Dedifferentiated amniotic fluid mesenchymal stem cell (primary cell): Measurements from ENCODE around the gene CENPP.

Source experiments
- DNase-seq: peaks from one replicate; pipeline ENCODE4 v3.0.0-alpha.2; 2016; ENCODE audit errors: extremely low spot score

The CENPP gene

GRCh38 chr9:92325269-92325990, at the start of gene CENPP, which contains the start of gene NOL8:
CENPP (plus strand) TSS chr9:92325953.
NOL8 (minus strand) TSS chr9:92325350; CDS start chr9:92324161, 1,189 bp downstream.
- peak; percentile 70 for DNase-seq

GRCh38 chr9:92276331-92277032, 49.3 kb upstream of the CENPP start:
- no peak for DNase-seq

- DNase-seq, result peak; percentile 52
Observed at GRCh38 chr9:92278110-92278509, 47.6 kb upstream of the CENPP start.

- DNase-seq, result no peak
Observed at GRCh38 chr9:92279302-92279701, 46.5 kb upstream of the CENPP start.

- peak; percentile 52 for DNase-seq
Observed at GRCh38 chr9:92289708-92290390, 35.9 kb upstream of the CENPP start.

- DNase-seq, result no peak
Observed at GRCh38 chr9:92290785-92291429, 34.8 kb upstream of the CENPP start.

- no peak for DNase-seq
Observed at GRCh38 chr9:92291577-92291976, 34.2 kb upstream of the CENPP start.

GRCh38 chr9:92292338-92293074, 33.2 kb upstream of the CENPP start:
- DNase-seq, result no peak

- DNase-seq, result no peak
Observed at GRCh38 chr9:92293075-92293354, 32.7 kb upstream of the CENPP start.

GRCh38 chr9:92293452-92294296, 32.1 kb upstream of the CENPP start, which contains the start of gene IARS1:
IARS1 (minus strand) TSS chr9:92293697; CDS start chr9:92289419, 4,278 bp downstream.
- DNase-seq, result peak; percentile 97

GRCh38 chr9:92294297-92294676, 31.5 kb upstream of the CENPP start:
- DNase-seq, result no peak

- no peak for DNase-seq
Observed at GRCh38 chr9:92295240-92295790, 30.4 kb upstream of the CENPP start.

- DNase-seq, result no peak
Observed at GRCh38 chr9:92295827-92296258, 29.9 kb upstream of the CENPP start.

- no peak for DNase-seq
Observed at GRCh38 chr9:92297611-92298010, 28.1 kb upstream of the CENPP start.

GRCh38 chr9:92298036-92298435, 27.7 kb upstream of the CENPP start:
- no peak for DNase-seq

GRCh38 chr9:92299116-92299515, 26.6 kb upstream of the CENPP start:
- DNase-seq, result no peak

- no peak for DNase-seq
Observed at GRCh38 chr9:92300936-92301335, 24.8 kb upstream of the CENPP start.

GRCh38 chr9:92308893-92309292, 16.9 kb upstream of the CENPP start:
- no peak for DNase-seq

GRCh38 chr9:92310562-92310961, 15.2 kb upstream of the CENPP start:
- DNase-seq, result no peak

GRCh38 chr9:92312887-92313623, 12.7 kb upstream of the CENPP start:
- DNase-seq, result no peak
